Fibroblast of lung (primary cell): ENCODE results near the gene D2HGDH.

Source experiments
- EZH2 ChIP-seq: IDR thresholded peaks from 2 replicates; pipeline ENCODE4 v1.5.1; 2012; ENCODE audit warnings: low read length, control low read depth, mild to moderate bottlenecking; ENCODE audit errors: missing control alignments
- TF ChIP-seq, protein P1 (sequence below), 2 donors: IDR thresholded peaks in 1 of 2; conservative IDR thresholded peaks in 1 of 2; 1 replicate in 1 of 2; 2 replicates in 1 of 2; pipeline ENCODE4 v1.5.1; 2011 to 2012; ENCODE audit warnings: low read length in 2 of 2, control low read depth in 1 of 2, inconsistent platforms in 1 of 2, low read depth in 1 of 2, mild to moderate bottlenecking in 1 of 2

DNA sequence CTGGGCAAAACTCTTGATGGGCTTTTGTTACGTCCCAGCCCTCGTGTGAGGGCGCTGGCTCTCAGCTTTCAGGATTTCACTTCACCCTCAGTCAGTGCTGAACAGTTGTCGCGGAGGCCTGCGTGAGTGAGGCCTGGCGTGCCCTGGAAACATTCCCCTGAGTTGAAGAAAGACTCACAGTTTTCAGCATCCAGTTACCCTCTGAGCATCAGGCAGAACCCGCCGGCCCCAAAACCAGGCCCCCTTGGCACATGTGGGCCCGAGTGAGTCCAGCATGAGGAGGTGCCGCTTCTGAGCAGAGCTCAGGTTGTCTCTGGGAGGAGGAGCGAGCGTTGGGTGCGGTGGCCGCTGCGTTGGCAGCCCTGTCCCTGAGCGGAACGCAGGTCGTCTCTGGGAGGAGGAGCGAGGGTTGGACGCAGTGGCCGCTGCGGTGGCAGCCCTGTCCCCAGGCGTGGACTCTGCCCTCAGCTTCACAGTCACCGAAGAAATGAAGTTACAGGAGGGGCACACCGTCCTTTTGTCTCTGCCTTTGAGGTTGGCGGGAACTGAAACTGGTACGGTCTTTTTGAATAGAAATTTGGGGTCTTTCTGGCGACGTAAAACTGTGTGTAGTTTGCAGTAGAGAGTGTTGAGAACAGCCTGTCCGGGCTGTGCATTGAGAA is 74.4 kb downstream of the D2HGDH start, which contains the start of gene NEU4:
- TF ChIP-seq, protein P1, sequence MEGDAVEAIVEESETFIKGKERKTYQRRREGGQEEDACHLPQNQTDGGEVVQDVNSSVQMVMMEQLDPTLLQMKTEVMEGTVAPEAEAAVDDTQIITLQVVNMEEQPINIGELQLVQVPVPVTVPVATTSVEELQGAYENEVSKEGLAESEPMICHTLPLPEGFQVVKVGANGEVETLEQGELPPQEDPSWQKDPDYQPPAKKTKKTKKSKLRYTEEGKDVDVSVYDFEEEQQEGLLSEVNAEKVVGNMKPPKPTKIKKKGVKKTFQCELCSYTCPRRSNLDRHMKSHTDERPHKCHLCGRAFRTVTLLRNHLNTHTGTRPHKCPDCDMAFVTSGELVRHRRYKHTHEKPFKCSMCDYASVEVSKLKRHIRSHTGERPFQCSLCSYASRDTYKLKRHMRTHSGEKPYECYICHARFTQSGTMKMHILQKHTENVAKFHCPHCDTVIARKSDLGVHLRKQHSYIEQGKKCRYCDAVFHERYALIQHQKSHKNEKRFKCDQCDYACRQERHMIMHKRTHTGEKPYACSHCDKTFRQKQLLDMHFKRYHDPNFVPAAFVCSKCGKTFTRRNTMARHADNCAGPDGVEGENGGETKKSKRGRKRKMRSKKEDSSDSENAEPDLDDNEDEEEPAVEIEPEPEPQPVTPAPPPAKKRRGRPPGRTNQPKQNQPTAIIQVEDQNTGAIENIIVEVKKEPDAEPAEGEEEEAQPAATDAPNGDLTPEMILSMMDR (conservative IDR thresholded peaks at IDR 0.05 in 1 of 2, IDR thresholded peaks at IDR 0.05 in 1 of 2; ENCODE audit: low read depth in 1 of 2, low read length in 2 of 2): no peak
- no peak for TF ChIP-seq EZH2
